ENCODE measurements around the gene LARGE1. TPM values are rescaled to one million over a fixed set of nuclear protein-coding genes. Genes with fewer than 3 reads are reported as not detected.

Gene LARGE1
- polyA plus RNA-seq, 3 donors: 0.05 to 0.13 TPM; not detected in 1

- peaks cover 0 to 3% (median 1%) of the 10 kb centered on the region in 3 donors for H3K27me3 Mint-ChIP-seq (ENCODE audit: low read depth in 3 of 3)
- no peak overlapping the region for H3K4me3 Mint-ChIP-seq
- no CpG with 5 or more reads among the region's 4 CpGs for WGBS (ENCODE audit: insufficient coverage)
- H3K79me2 ChIP-seq (ENCODE audit: insufficient read depth, low read length): no peaks in the 10 kb centered on the region
- H2AFZ ChIP-seq (ENCODE audit: insufficient read depth, low read depth, low read length, poor library complexity, severe bottlenecking): no peak overlapping the region
- no peaks in the 10 kb centered on the region for H3K27me3 ChIP-seq (ENCODE audit: control insufficient read depth in 2 of 2, insufficient read depth in 2 of 2, low read length in 2 of 2)
- no peak overlapping the region for H3K27ac ChIP-seq (ENCODE audit: low read depth in 1 of 2, low read length in 2 of 2)
- H4K20me1 ChIP-seq (ENCODE audit: insufficient read depth, low read length): no peaks in the 10 kb centered on the region
- no peaks in the 10 kb centered on the region for H3K36me3 ChIP-seq (replicated peaks in 1 of 2; ENCODE audit: control insufficient read depth in 1 of 2, insufficient read depth in 2 of 2, low read length in 2 of 2)
- no peaks in the 10 kb centered on the region for H3K4me1 Mint-ChIP-seq
- H3K4me3 ChIP-seq (replicated peaks in 1 of 3; ENCODE audit: low read depth in 2 of 3, low read length in 3 of 3): no peak overlapping the region
- peaks cover 33 to 37% of the 10 kb centered on the region in 2 donors for H3K9me3 ChIP-seq (replicated peaks in 1 of 2; ENCODE audit: control insufficient read depth in 1 of 2, insufficient read depth in 1 of 2, low read length in 2 of 2)
- no peak overlapping the region for H3K27ac Mint-ChIP-seq
- no peak overlapping the region for H3K9ac ChIP-seq (ENCODE audit: insufficient read depth, low read length, poor library complexity, severe bottlenecking)
- TF ChIP-seq, protein P1, sequence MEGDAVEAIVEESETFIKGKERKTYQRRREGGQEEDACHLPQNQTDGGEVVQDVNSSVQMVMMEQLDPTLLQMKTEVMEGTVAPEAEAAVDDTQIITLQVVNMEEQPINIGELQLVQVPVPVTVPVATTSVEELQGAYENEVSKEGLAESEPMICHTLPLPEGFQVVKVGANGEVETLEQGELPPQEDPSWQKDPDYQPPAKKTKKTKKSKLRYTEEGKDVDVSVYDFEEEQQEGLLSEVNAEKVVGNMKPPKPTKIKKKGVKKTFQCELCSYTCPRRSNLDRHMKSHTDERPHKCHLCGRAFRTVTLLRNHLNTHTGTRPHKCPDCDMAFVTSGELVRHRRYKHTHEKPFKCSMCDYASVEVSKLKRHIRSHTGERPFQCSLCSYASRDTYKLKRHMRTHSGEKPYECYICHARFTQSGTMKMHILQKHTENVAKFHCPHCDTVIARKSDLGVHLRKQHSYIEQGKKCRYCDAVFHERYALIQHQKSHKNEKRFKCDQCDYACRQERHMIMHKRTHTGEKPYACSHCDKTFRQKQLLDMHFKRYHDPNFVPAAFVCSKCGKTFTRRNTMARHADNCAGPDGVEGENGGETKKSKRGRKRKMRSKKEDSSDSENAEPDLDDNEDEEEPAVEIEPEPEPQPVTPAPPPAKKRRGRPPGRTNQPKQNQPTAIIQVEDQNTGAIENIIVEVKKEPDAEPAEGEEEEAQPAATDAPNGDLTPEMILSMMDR (IDR thresholded peaks at IDR 0.05): no peak
- no peak overlapping the region for H3K4me2 ChIP-seq (replicated peaks; ENCODE audit: extremely low read depth, low read length, poor library complexity, severe bottlenecking)
- H3K36me3 Mint-ChIP-seq: no peaks in the 10 kb centered on the region
- H3K9me3 Mint-ChIP-seq: peaks cover 4 to 34% (median 28%) of the 10 kb centered on the region in 7 donors
- intact Hi-C loops (cut with micrococcal nuclease): no loop called here
- H3K4me1 ChIP-seq (ENCODE audit: control insufficient read depth in 1 of 2, insufficient read depth in 2 of 2, low read length in 2 of 2): no peaks in the 10 kb centered on the region
- no peak for DNase-seq
Observed at GRCh38 chr22:33620085-33620484, 300.2 kb downstream of the LARGE1 start.

- no peak overlapping the region for H3K4me3 Mint-ChIP-seq
- no peaks in the 10 kb centered on the region for H3K4me1 Mint-ChIP-seq
- DNase-seq: no peak
- Histone ChIP-seq H3K36me3 (replicated peaks in 1 of 2; ENCODE audit: control insufficient read depth in 1 of 2, insufficient read depth in 2 of 2, low read length in 2 of 2) (no peaks in the 10 kb centered on the region), H3K9ac (ENCODE audit: insufficient read depth, low read length, poor library complexity, severe bottlenecking) (no peak overlapping the region), H3K4me3 (replicated peaks in 1 of 3; ENCODE audit: low read depth in 2 of 3, low read length in 3 of 3) (no peak overlapping the region), H4K20me1 (ENCODE audit: insufficient read depth, low read length) (no peaks in the 10 kb centered on the region), H3K4me2 (replicated peaks; ENCODE audit: extremely low read depth, low read length, poor library complexity, severe bottlenecking) (no peak overlapping the region), H3K27ac (ENCODE audit: low read depth in 1 of 2, low read length in 2 of 2) (no peak overlapping the region), H3K27me3 (ENCODE audit: control insufficient read depth in 2 of 2, insufficient read depth in 2 of 2, low read length in 2 of 2) (no peaks in the 10 kb centered on the region), H3K9me3 (replicated peaks in 1 of 2; ENCODE audit: control insufficient read depth in 1 of 2, insufficient read depth in 1 of 2, low read length in 2 of 2) (peaks cover 13 to 21% of the 10 kb centered on the region in 2 donors), H2AFZ (ENCODE audit: insufficient read depth, low read depth, low read length, poor library complexity, severe bottlenecking) (no peak overlapping the region), H3K79me2 (ENCODE audit: insufficient read depth, low read length) (no peaks in the 10 kb centered on the region), H3K4me1 (ENCODE audit: control insufficient read depth in 1 of 2, insufficient read depth in 2 of 2, low read length in 2 of 2) (no peaks in the 10 kb centered on the region)
- peaks cover 3 to 29% (median 18%) of the 10 kb centered on the region in 7 donors for H3K9me3 Mint-ChIP-seq
- intact Hi-C loops (cut with micrococcal nuclease): no loop called here
- no peaks in the 10 kb centered on the region for H3K36me3 Mint-ChIP-seq
- 93% methylated on average over 2 of the region's 7 CpGs for WGBS (ENCODE audit: insufficient coverage)
- TF ChIP-seq, protein P1 (IDR thresholded peaks at IDR 0.05): no peak
- H3K27ac Mint-ChIP-seq: no peak overlapping the region
- H3K27me3 Mint-ChIP-seq (ENCODE audit: low read depth in 3 of 3): peaks cover 0 to 2% (median 0%) of the 10 kb centered on the region in 3 donors
Observed at GRCh38 chr22:33606504-33606903, 313.8 kb downstream of the LARGE1 start.
